Neuronal stem cell (in vitro differentiated cells): ENCODE measurements around the gene PRKCE. TPM values are rescaled to one million over a fixed set of nuclear protein-coding genes. Genes with fewer than 3 reads are reported as not detected.

Experiments
- DNase-seq: peaks from one replicate; pipeline ENCODE4 v3.0.0-alpha.2; 2013; ENCODE audit warnings: low spot score
- H2AFZ ChIP-seq: one replicate; pipeline ENCODE4 v1.6.1; 2013; ENCODE audit warnings: mild to moderate bottlenecking, low read length, inconsistent platforms
- H2AK5ac ChIP-seq: 2 replicates; pipeline ENCODE4 v1.6.1; 2013; ENCODE audit warnings: low read depth, mild to moderate bottlenecking, inconsistent platforms, low read length, moderate library complexity, mixed read lengths
- H2BK120ac ChIP-seq: 2 replicates; pipeline ENCODE4 v1.6.1; 2013; ENCODE audit warnings: low read depth, mild to moderate bottlenecking, inconsistent platforms, low read length, moderate library complexity, mixed read lengths
- H2BK12ac ChIP-seq: one replicate; pipeline ENCODE4 v1.6.1; 2013; ENCODE audit warnings: low read length, inconsistent platforms
- H2BK15ac ChIP-seq: 2 replicates; pipeline ENCODE4 v1.6.1; 2013; ENCODE audit warnings: mild to moderate bottlenecking, low read length, inconsistent platforms, mixed read lengths
- H2BK5ac ChIP-seq: one replicate; pipeline ENCODE4 v1.6.1; 2013; ENCODE audit warnings: inconsistent platforms, mild to moderate bottlenecking, low read length, moderate library complexity
- H3K14ac ChIP-seq: one replicate; pipeline ENCODE4 v1.6.1; 2013; ENCODE audit warnings: low read length, inconsistent platforms
- H3K18ac ChIP-seq: 2 replicates; pipeline ENCODE4 v1.6.1; 2013; ENCODE audit warnings: low read length, inconsistent platforms
- H3K23ac ChIP-seq: 2 replicates; pipeline ENCODE4 v1.6.1; 2013; ENCODE audit warnings: low read depth, mild to moderate bottlenecking, mixed read lengths, low read length, inconsistent platforms; ENCODE audit not compliant: poor library complexity
- H3K27ac ChIP-seq: replicated peaks from 3 replicates; pipeline ENCODE4 v1.5.1; 2013; ENCODE audit warnings: low read length, inconsistent platforms
- H3K27me3 ChIP-seq, 3 experiments: 2 replicates each; pipeline ENCODE4 v1.6.1; 2013; ENCODE audit warnings: low read length in 3 of 3, mild to moderate bottlenecking in 2 of 3, inconsistent platforms in 1 of 3, low read depth in 1 of 3, mixed read lengths in 1 of 3, moderate library complexity in 1 of 3; ENCODE audit not compliant: control insufficient read depth in 3 of 3, insufficient read depth in 3 of 3
- H3K36me3 ChIP-seq, 2 donors: replicated peaks in 1 of 2; 2 replicates each; pipeline ENCODE4 v1.6.1; 2013; ENCODE audit warnings: low read length in 2 of 2; ENCODE audit not compliant: control insufficient read depth in 2 of 2, insufficient read depth in 2 of 2
- H3K4ac ChIP-seq: 2 replicates; pipeline ENCODE4 v1.6.1; 2013; ENCODE audit warnings: inconsistent platforms, mild to moderate bottlenecking, low read length, moderate library complexity
- H3K4me1 ChIP-seq, 2 donors: 1 replicate in 1 of 2; 2 replicates in 1 of 2; pipeline ENCODE4 v1.6.1; 2013; ENCODE audit warnings: low read length in 2 of 2, low read depth in 1 of 2; ENCODE audit not compliant: control insufficient read depth in 2 of 2, insufficient read depth in 1 of 2
- H3K4me2 ChIP-seq: one replicate; pipeline ENCODE4 v1.6.1; 2013; ENCODE audit warnings: mild to moderate bottlenecking, low read length, inconsistent platforms; ENCODE audit not compliant: insufficient read depth, poor library complexity, severe bottlenecking
- H3K4me3 ChIP-seq, 2 donors: 2 replicates each; pipeline ENCODE4 v1.5.1; 2013; ENCODE audit warnings: low read length in 2 of 2, mild to moderate bottlenecking in 2 of 2, inconsistent platforms in 1 of 2, moderate library complexity in 1 of 2
- H3K79me1 ChIP-seq: one replicate; pipeline ENCODE4 v1.6.1; 2013; ENCODE audit warnings: low read depth, mild to moderate bottlenecking, inconsistent platforms, low read length, moderate library complexity
- H3K9ac ChIP-seq: one replicate; pipeline ENCODE4 v1.6.1; 2013; ENCODE audit warnings: mild to moderate bottlenecking, low read depth, low read length, inconsistent platforms; ENCODE audit not compliant: poor library complexity
- H3K9me3 ChIP-seq, 2 donors: replicated peaks in 1 of 2; 2 replicates each; pipeline versions ENCODE3 to v1.6.1; 2013; ENCODE audit warnings: low read length in 2 of 2, mild to moderate bottlenecking in 2 of 2, inconsistent platforms in 1 of 2, low read depth in 1 of 2, mixed read lengths in 1 of 2, moderate library complexity in 1 of 2; ENCODE audit not compliant: control insufficient read depth in 2 of 2, insufficient read depth in 1 of 2
- H4K8ac ChIP-seq: one replicate; pipeline ENCODE4 v1.6.1; 2013; ENCODE audit warnings: low read depth, mild to moderate bottlenecking, inconsistent platforms, low read length, moderate library complexity
- H4K91ac ChIP-seq: one replicate; pipeline ENCODE4 v1.6.1; 2013; ENCODE audit warnings: low read length, low read depth, mild to moderate bottlenecking, inconsistent platforms; ENCODE audit not compliant: poor library complexity
- WGBS, 2 donors: extraction: QIAGEN DNeasy Blood & Tissue Kit; methylation state at CpG; one replicate each; pipeline ENCODE4 v1.1.7; 2013; ENCODE audit warnings: missing lambda C conversion rate in 2 of 2, mixed read lengths in 1 of 2; ENCODE audit not compliant: insufficient read length in 2 of 2, insufficient replicate concordance in 1 of 2; ENCODE audit errors: extremely low coverage in 2 of 2; 5-methylcytosine and 5-hydroxymethylcytosine counted together
- polyA plus RNA-seq, 2 experiments: library from polyadenylated mRNA; stranded (reverse); fragments of 200-250 nt; gene quantifications; one replicate each; pipeline ENCODE4 v1.2.3, GENCODE V29; 2013

Gene PRKCE
- polyA plus RNA-seq (2013, experiment 1 of 2): 2.1 TPM
- 1.7 TPM for polyA plus RNA-seq (2013, experiment 2 of 2)

- H2BK120ac ChIP-seq: peak within 1 kb of the TSS; percentile 50
- H3K9ac ChIP-seq: peak within 1 kb of the TSS; percentile 86
- peak within 1 kb of the TSS; percentile 96 for H2AFZ ChIP-seq
- peaks cover 7% of the 10 kb centered on the region for H3K79me1 ChIP-seq
- peak within 1 kb of the TSS; percentile 89 for H4K8ac ChIP-seq
- peak within 1 kb of the TSS; percentile 94 for H3K4ac ChIP-seq
- peaks cover 12 to 19% of the 10 kb centered on the region in 2 donors for H3K4me1 ChIP-seq
- H3K14ac ChIP-seq: peak within 1 kb of the TSS; percentile 90
- H3K4me2 ChIP-seq: peak within 1 kb of the TSS; percentile 98
- peak within 1 kb of the TSS; percentile 48 for H3K27ac ChIP-seq
- no peaks in the 10 kb centered on the region for H3K9me3 ChIP-seq
- peak within 1 kb of the TSS; percentile 86 for H2BK15ac ChIP-seq
- peak within 1 kb of the TSS; percentile 97 for H2BK12ac ChIP-seq
- no peaks in the 10 kb centered on the region for H3K36me3 ChIP-seq
- H3K27me3 ChIP-seq: peaks cover 0 to 30% (median 8%) of the 10 kb centered on the region in 3 experiments
- no peak for DNase-seq
- peak within 1 kb of the TSS; percentile 96 for H3K18ac ChIP-seq
- no peak within 1 kb of the TSS for H4K91ac ChIP-seq
- H3K23ac ChIP-seq: peak within 1 kb of the TSS; percentile 61
- peak within 1 kb of the TSS; percentile 70 to 80 for H3K4me3 ChIP-seq
- WGBS, 2 donors: no CpG with 5 or more reads among the region's 66 CpGs
- H2BK5ac ChIP-seq: peak within 1 kb of the TSS; percentile 67
- H2AK5ac ChIP-seq: peak within 1 kb of the TSS; percentile 32
Measured at GRCh38 chr2:45651415-45652089, at the start of gene PRKCE. Gene PRKCE, plus strand, starts transcription at chr2:45651675.

GRCh38 chr2:45602624-45603023 is 48.9 kb upstream of the PRKCE start:
- Histone ChIP-seq H2BK5ac (no peak overlapping the region), H3K14ac (no peak overlapping the region), H4K8ac (no peak overlapping the region), H3K18ac (no peak overlapping the region), H2AFZ (no peak overlapping the region), H2BK15ac (no peak overlapping the region), H2AK5ac (no peak overlapping the region), H3K79me1 (no peaks in the 10 kb centered on the region), H3K4me1 (peaks cover 0 to 2% of the 10 kb centered on the region in 2 donors), H3K27me3 (no peaks in the 10 kb centered on the region), H3K4ac (no peak overlapping the region), H3K4me2 (no peak overlapping the region), H3K23ac (no peak overlapping the region), H3K4me3 (no peak overlapping the region), H3K27ac (no peak overlapping the region), H3K9ac (no peak overlapping the region), H3K36me3 (peaks cover 19 to 71% of the 10 kb centered on the region in 2 donors), H2BK120ac (no peak overlapping the region), H3K9me3 (no peaks in the 10 kb centered on the region), H4K91ac (no peak overlapping the region), H2BK12ac (no peak overlapping the region)
- no CpG with 5 or more reads among the region's 2 CpGs for WGBS, 2 donors
- no peak for DNase-seq

- Histone ChIP-seq H2BK120ac (no peak overlapping the region), H3K27ac (no peak overlapping the region), H3K4me1 (peaks cover 0 to 3% of the 10 kb centered on the region in 2 donors), H3K23ac (no peak overlapping the region), H3K27me3 (no peaks in the 10 kb centered on the region), H4K8ac (no peak overlapping the region), H2AK5ac (no peak overlapping the region), H2BK15ac (no peak overlapping the region), H3K36me3 (peaks cover 11 to 47% of the 10 kb centered on the region in 2 donors), H3K18ac (no peak overlapping the region), H3K79me1 (no peaks in the 10 kb centered on the region), H3K4me3 (no peak overlapping the region), H4K91ac (no peak overlapping the region), H3K4me2 (no peak overlapping the region), H3K4ac (no peak overlapping the region), H3K14ac (no peak overlapping the region), H3K9me3 (no peaks in the 10 kb centered on the region), H2AFZ (no peak overlapping the region), H2BK12ac (no peak overlapping the region), H2BK5ac (no peak overlapping the region), H3K9ac (no peak overlapping the region)
- WGBS, 2 donors: no CpG with 5 or more reads among the region's 2 CpGs
- DNase-seq: no peak
Measured at GRCh38 chr2:45605116-45605515, 46.4 kb upstream of the PRKCE start.

- no peak overlapping the region for H2BK120ac ChIP-seq
- no peaks in the 10 kb centered on the region for H3K27me3 ChIP-seq
- H3K23ac ChIP-seq: no peak overlapping the region
- no peak overlapping the region for H3K4ac ChIP-seq
- no peak overlapping the region for H2AK5ac ChIP-seq
- H3K9ac ChIP-seq: no peak overlapping the region
- H2AFZ ChIP-seq: no peak overlapping the region
- no peak overlapping the region for H3K4me3 ChIP-seq
- no peak overlapping the region for H4K8ac ChIP-seq
- H3K14ac ChIP-seq: no peak overlapping the region
- H4K91ac ChIP-seq: no peak overlapping the region
- no peak overlapping the region for H2BK12ac ChIP-seq
- no peak overlapping the region for H2BK15ac ChIP-seq
- WGBS, 2 donors: no CpG with 5 or more reads among the region's 1 CpG
- H3K4me1 ChIP-seq: peaks cover 0 to 3% of the 10 kb centered on the region in 2 donors
- H2BK5ac ChIP-seq: no peak overlapping the region
- H3K36me3 ChIP-seq: peaks cover 5 to 30% of the 10 kb centered on the region in 2 donors
- H3K9me3 ChIP-seq: no peaks in the 10 kb centered on the region
- DNase-seq: no peak
- H3K18ac ChIP-seq: no peak overlapping the region
- no peak overlapping the region for H3K27ac ChIP-seq
- no peak overlapping the region for H3K4me2 ChIP-seq
- H3K79me1 ChIP-seq: no peaks in the 10 kb centered on the region
Measured at GRCh38 chr2:45606796-45607195, 44.7 kb upstream of the PRKCE start.
